Measurements from ENCODE around the gene CETP.

Gene CETP

GRCh38 chr16:56974549-56975300 lies 13.0 kb downstream of the CETP start:
- Histone ChIP-seq H3K27me3 (ENCODE audit: insufficient read depth, low read depth) (no peaks in the 10 kb centered on the region), H3K4me2 (no peak overlapping the region), H4K20me1 (ENCODE audit: insufficient read depth) (no peaks in the 10 kb centered on the region), H3K79me2 (ENCODE audit: insufficient read depth, low read depth) (no peaks in the 10 kb centered on the region), H2AFZ (ENCODE audit: low read depth) (no peak overlapping the region), H3K4me3 (IDR thresholded peaks at IDR 0.05; ENCODE audit: insufficient read depth, low read depth, low read length) (no peak overlapping the region), H3K27ac (no peak overlapping the region), H3K4me1 (ENCODE audit: low read depth, poor library complexity, severe bottlenecking) (no peaks in the 10 kb centered on the region), H3K36me3 (ENCODE audit: insufficient read depth) (no peaks in the 10 kb centered on the region), H3K9ac (no peak overlapping the region)
- TF ChIP-seq CTCF (conservative IDR thresholded peaks at IDR 0.05; ENCODE audit: low read depth, low read length) = no peak

GRCh38 chr16:56975714-56976113 lies 14.0 kb downstream of the CETP start:
- H3K4me2 ChIP-seq = no peak overlapping the region

GRCh38 chr16:56977216-56977615 lies 15.5 kb downstream of the CETP start:
- Histone ChIP-seq H3K4me3 (IDR thresholded peaks at IDR 0.05; ENCODE audit: insufficient read depth, low read depth, low read length) (no peak overlapping the region), H3K27ac (no peak overlapping the region), H3K27me3 (ENCODE audit: insufficient read depth, low read depth) (no peaks in the 10 kb centered on the region), H2AFZ (ENCODE audit: low read depth) (no peak overlapping the region), H3K36me3 (ENCODE audit: insufficient read depth) (no peaks in the 10 kb centered on the region), H4K20me1 (ENCODE audit: insufficient read depth) (no peaks in the 10 kb centered on the region), H3K9ac (no peak overlapping the region), H3K4me2 (no peak overlapping the region), H3K79me2 (ENCODE audit: insufficient read depth, low read depth) (no peaks in the 10 kb centered on the region), H3K4me1 (ENCODE audit: low read depth, poor library complexity, severe bottlenecking) (peaks cover 5% of the 10 kb centered on the region)
- TF ChIP-seq CTCF (conservative IDR thresholded peaks at IDR 0.05; ENCODE audit: low read depth, low read length) = no peak

More at GRCh38 chr16:56975714-56976113, 14.0 kb downstream of the CETP start:
- Histone ChIP-seq H3K4me1 (ENCODE audit: low read depth, poor library complexity, severe bottlenecking) (peaks cover under 1% of the 10 kb centered on the region), H3K4me3 (IDR thresholded peaks at IDR 0.05; ENCODE audit: insufficient read depth, low read depth, low read length) (no peak overlapping the region), H3K27ac (no peak overlapping the region), H2AFZ (ENCODE audit: low read depth) (no peak overlapping the region), H3K9ac (no peak overlapping the region), H4K20me1 (ENCODE audit: insufficient read depth) (no peaks in the 10 kb centered on the region), H3K79me2 (ENCODE audit: insufficient read depth, low read depth) (no peaks in the 10 kb centered on the region), H3K27me3 (ENCODE audit: insufficient read depth, low read depth) (no peaks in the 10 kb centered on the region), H3K36me3 (ENCODE audit: insufficient read depth) (no peaks in the 10 kb centered on the region)
- no peak for TF ChIP-seq CTCF (conservative IDR thresholded peaks at IDR 0.05; ENCODE audit: low read depth, low read length)

- Histone ChIP-seq H2AFZ (ENCODE audit: low read depth) (no peak overlapping the region), H3K27ac (no peak overlapping the region), H3K9ac (no peak overlapping the region), H3K4me2 (no peak overlapping the region), H3K4me3 (IDR thresholded peaks at IDR 0.05; ENCODE audit: insufficient read depth, low read depth, low read length) (no peak overlapping the region), H3K36me3 (ENCODE audit: insufficient read depth) (no peaks in the 10 kb centered on the region), H3K4me1 (ENCODE audit: low read depth, poor library complexity, severe bottlenecking) (peaks cover 5% of the 10 kb centered on the region), H3K27me3 (ENCODE audit: insufficient read depth, low read depth) (no peaks in the 10 kb centered on the region), H3K79me2 (ENCODE audit: insufficient read depth, low read depth) (no peaks in the 10 kb centered on the region), H4K20me1 (ENCODE audit: insufficient read depth) (no peaks in the 10 kb centered on the region)
- TF ChIP-seq CTCF (conservative IDR thresholded peaks at IDR 0.05; ENCODE audit: low read depth, low read length) = no peak
These were observed 16.2 kb downstream of the CETP start for GRCh38 chr16:56977823-56978430.
